Vagina (tissue), 2 donors: Measurements from ENCODE around the gene BLCAP. TPM values are rescaled to one million over a fixed set of nuclear protein-coding genes. Genes with fewer than 3 reads are reported as not detected.

Experiments used
- DNase-seq, 2 donors: peaks; one replicate each; pipeline ENCODE4 v3.0.0-alpha.2; 2017; ENCODE audit errors: extremely low spot score in 2 of 2
- H3K27ac ChIP-seq: fragments of 200-600 bp; sonication (generic); one replicate; pipeline ENCODE4 v1.5.1; 2019
- H3K27me3 ChIP-seq: fragments of 200-600 bp; sonication (generic); one replicate; pipeline ENCODE4 v1.5.1; 2019
- H3K36me3 ChIP-seq, 2 donors: fragments of 200-600 bp; sonication (generic); one replicate each; pipeline ENCODE4 v1.5.1; 2017 to 2019
- H3K4me1 ChIP-seq: fragments of 200-600 bp; sonication (generic); one replicate; pipeline ENCODE4 v1.5.1; 2019
- H3K4me3 ChIP-seq, 2 donors: fragments of 200-600 bp; sonication (generic); 1 replicate in 1 of 2; 2 replicates in 1 of 2; pipeline ENCODE4 v1.5.1; 2016 to 2019
- H3K9me3 ChIP-seq: fragments of 200-600 bp; sonication (generic); one replicate; pipeline ENCODE4 v1.5.1; 2019
- CTCF ChIP-seq, 3 experiments: fragments of 450-650 bp in 2 of 3; fragments of 200-600 bp in 1 of 3; sonication (generic) in 1 of 3; IDR thresholded peaks; one replicate each; pipeline ENCODE4 v1.5.1; 2017 to 2019; ENCODE audit warnings: antibody characterized with exemption in 3 of 3, mild to moderate bottlenecking in 2 of 3, moderate library complexity in 2 of 3
- POLR2A ChIP-seq, 2 donors: fragments of 450-650 bp; IDR thresholded peaks; one replicate each; pipeline ENCODE4 v1.6.1; 2017; ENCODE audit warnings: antibody characterized with exemption in 2 of 2, mild to moderate bottlenecking in 2 of 2, moderate library complexity in 2 of 2
- POLR2AphosphoS5 ChIP-seq, 2 donors: sonication (generic); formaldehyde crosslinking; IDR thresholded peaks; one replicate each; pipeline ENCODE4 v1.9.0; 2017; ENCODE audit warnings: antibody characterized with exemption in 2 of 2, mild to moderate bottlenecking in 2 of 2, low read depth in 1 of 2; ENCODE audit not compliant: insufficient read depth in 1 of 2
- intact Hi-C: fragments of 100-400 bp; cut with DNase I; formaldehyde crosslinking; loops from one replicate; pipeline ENCODE4 v1.15.1; 2023
- total RNA-seq: library from RNA; depleted of rRNA; stranded (reverse); fragments of >200 nt; gene quantifications from one replicate; pipeline ENCODE4 v1.2.3, GENCODE V29; 2016

BLCAP gene
- total RNA-seq, 1 donor from 2014 or later: 81.3 TPM

GRCh38 chr20:37525810-37526209 lies 1.9 kb downstream of the BLCAP start:
- TF ChIP-seq POLR2AphosphoS5 (IDR thresholded peaks at IDR 0.05; ENCODE audit: insufficient read depth in 1 of 2, low read depth in 1 of 2): no peak
- no peak for TF ChIP-seq CTCF (IDR thresholded peaks at IDR 0.05)
- TF ChIP-seq POLR2A (IDR thresholded peaks at IDR 0.05): no peak
- Histone ChIP-seq H3K36me3 (no peaks in the 10 kb centered on the region), H3K27me3 (no peaks in the 10 kb centered on the region), H3K9me3 (no peaks in the 10 kb centered on the region), H3K27ac (peak overlapping the region; percentile 91), H3K4me1 (peaks cover 71% of the 10 kb centered on the region), H3K4me3 (peak overlapping the region; percentile 88 to 96)
- intact Hi-C loops: no loop called here
- no peak for DNase-seq

GRCh38 chr20:37524859-37525708 lies 2.6 kb downstream of the BLCAP start:
- DNase-seq: no peak
- peaks cover 79% of the 10 kb centered on the region for H3K4me1 ChIP-seq
- no peak for TF ChIP-seq CTCF (IDR thresholded peaks at IDR 0.05)
- no peak for TF ChIP-seq POLR2AphosphoS5 (IDR thresholded peaks at IDR 0.05; ENCODE audit: insufficient read depth in 1 of 2, low read depth in 1 of 2)
- TF ChIP-seq POLR2A (IDR thresholded peaks at IDR 0.05): no peak
- no peaks in the 10 kb centered on the region for H3K27me3 ChIP-seq
- no peaks in the 10 kb centered on the region for H3K9me3 ChIP-seq
- H3K27ac ChIP-seq: peak overlapping the region; percentile 91
- intact Hi-C loops: no loop called here
- peak overlapping the region; percentile 88 to 96 for H3K4me3 ChIP-seq
- no peaks in the 10 kb centered on the region for H3K36me3 ChIP-seq

- intact Hi-C loops: no loop called here
Observed at GRCh38 chr20:37523911-37524700, 3.6 kb downstream of the BLCAP start.

GRCh38 chr20:37523012-37523391 lies 4.7 kb downstream of the BLCAP start:
- H3K9me3 ChIP-seq: no peaks in the 10 kb centered on the region
- DNase-seq: no peak
- TF ChIP-seq CTCF (IDR thresholded peaks at IDR 0.05): no peak
- no peak for TF ChIP-seq POLR2A (IDR thresholded peaks at IDR 0.05)
- TF ChIP-seq POLR2AphosphoS5 (IDR thresholded peaks at IDR 0.05; ENCODE audit: insufficient read depth in 1 of 2, low read depth in 1 of 2): no peak
- H3K36me3 ChIP-seq: peaks cover 0 to 9% of the 10 kb centered on the region in 2 donors
- H3K27ac ChIP-seq: no peak overlapping the region
- peaks cover 79% of the 10 kb centered on the region for H3K4me1 ChIP-seq
- intact Hi-C loops: no loop called here
- peak overlapping the region in 1 of 2 donors; percentile 41 for H3K4me3 ChIP-seq
- no peaks in the 10 kb centered on the region for H3K27me3 ChIP-seq

More at GRCh38 chr20:37523911-37524700, 3.6 kb downstream of the BLCAP start:
- Histone ChIP-seq H3K27ac (peak overlapping the region; percentile 17), H3K4me3 (no peak overlapping the region), H3K36me3 (peaks cover 0 to under 1% of the 10 kb centered on the region in 2 donors), H3K27me3 (no peaks in the 10 kb centered on the region), H3K9me3 (no peaks in the 10 kb centered on the region), H3K4me1 (peaks cover 82% of the 10 kb centered on the region)
- DNase-seq: no peak
- TF ChIP-seq POLR2A (IDR thresholded peaks at IDR 0.05): no peak
- TF ChIP-seq POLR2AphosphoS5 (IDR thresholded peaks at IDR 0.05; ENCODE audit: insufficient read depth in 1 of 2, low read depth in 1 of 2): no peak
- TF ChIP-seq CTCF (IDR thresholded peaks at IDR 0.05): no peak
